GM12892 (cell line): Measurements from ENCODE around the gene ECHS1.
A peak's percentile ranks its signal among the peaks of the same experiment; 100 is the strongest.

Experiments
- DNase-seq: peaks from one replicate; pipeline ENCODE4 v3.0.0; 2011; ENCODE audit not compliant: insufficient read length
- FAIRE-seq: peaks from 2 replicates; lab custom pipeline; 2011; peaks lifted over from hg19 to GRCh38; lab: Jason Lieb, UNC
- POLR2A ChIP-seq: IDR thresholded peaks from 2 replicates; pipeline ENCODE4 v1.6.1; 2011; ENCODE audit warnings: low read depth, low read length, control low read depth
- POLR2AphosphoS5 ChIP-seq: IDR thresholded peaks from 2 replicates; pipeline ENCODE4 v1.6.1; 2011; ENCODE audit warnings: low read depth, low read length, control low read depth
- TAF1 ChIP-seq: IDR thresholded peaks from 2 replicates; pipeline ENCODE4 v1.6.1; 2011; ENCODE audit warnings: low read depth, mild to moderate bottlenecking, control low read depth, low read length, borderline replicate concordance

The ECHS1 gene

DNA sequence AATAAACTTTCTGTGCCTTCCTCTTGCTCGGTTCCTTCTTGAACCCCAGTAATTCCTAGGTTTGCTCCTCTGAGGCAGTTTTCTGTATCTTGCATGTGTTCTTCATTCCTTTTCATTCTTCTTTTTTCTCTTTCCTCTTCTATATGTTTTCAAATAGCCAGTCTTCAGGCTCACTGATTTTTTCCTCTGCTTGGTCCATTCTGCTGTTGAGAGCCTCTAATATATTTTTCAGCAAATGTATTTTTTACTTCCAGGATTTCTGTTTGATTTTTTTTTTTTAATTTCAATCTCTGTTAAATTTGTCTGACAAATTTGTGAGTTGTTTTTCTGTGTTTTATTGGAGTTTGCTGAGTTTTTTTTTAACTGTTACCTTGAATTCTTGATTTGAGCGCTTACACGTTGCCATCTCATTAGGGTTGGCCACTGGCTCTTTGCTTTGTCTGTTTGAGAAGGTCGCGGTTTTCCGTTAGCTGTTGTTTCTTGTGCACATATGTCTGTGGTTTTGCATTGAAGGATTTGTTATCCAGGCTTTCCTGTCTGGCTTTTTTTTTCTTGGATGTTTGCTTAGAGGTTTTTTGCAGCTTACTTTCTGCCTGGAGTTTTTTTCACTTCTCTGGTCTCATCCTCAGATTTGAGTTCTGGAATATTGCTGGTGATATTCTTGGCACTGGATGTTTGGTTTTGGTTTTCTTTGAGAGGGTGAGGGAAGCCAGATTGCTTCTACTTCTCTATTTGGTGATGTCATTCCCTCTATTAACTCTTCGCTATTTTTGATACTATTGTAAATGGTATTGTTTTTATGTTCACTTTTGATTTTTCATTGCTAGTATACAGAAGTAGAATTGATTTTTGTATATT lies 38.6 kb upstream of the ECHS1 start:
- FAIRE-seq (no peak), DNase-seq (no peak)
- TF ChIP-seq POLR2AphosphoS5 (no peak), POLR2A (no peak), TAF1 (no peak)

GRCh38 chr10:133405844-133406527 lies 32.8 kb upstream of the ECHS1 start:
- no peak for DNase-seq
- TF ChIP-seq POLR2AphosphoS5 (no peak), POLR2A (no peak), TAF1 (no peak)
- peak; percentile 30 for FAIRE-seq

DNA sequence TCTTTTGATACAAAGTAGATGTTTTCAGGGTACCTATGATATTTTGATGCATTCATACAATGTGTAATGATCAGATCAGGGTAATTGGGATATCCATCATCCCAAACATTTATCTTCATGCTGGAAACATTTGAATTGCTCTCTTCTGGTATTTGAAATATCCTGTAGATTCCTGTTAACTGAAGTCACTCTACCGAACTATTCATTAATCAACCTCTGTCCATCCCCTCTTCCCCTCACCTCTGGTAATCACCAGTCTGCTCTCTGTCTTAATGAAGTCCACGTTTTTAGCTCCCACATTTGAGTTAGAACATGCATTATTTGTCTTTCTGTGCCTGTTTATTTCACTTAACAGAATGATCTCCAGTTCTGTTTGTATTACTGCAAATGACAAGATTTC lies 32.1 kb upstream of the ECHS1 start:
- no peak for FAIRE-seq
- no peak for DNase-seq
- TF ChIP-seq TAF1 = no peak
- TF ChIP-seq POLR2A = no peak
- TF ChIP-seq POLR2AphosphoS5 = no peak

DNA sequence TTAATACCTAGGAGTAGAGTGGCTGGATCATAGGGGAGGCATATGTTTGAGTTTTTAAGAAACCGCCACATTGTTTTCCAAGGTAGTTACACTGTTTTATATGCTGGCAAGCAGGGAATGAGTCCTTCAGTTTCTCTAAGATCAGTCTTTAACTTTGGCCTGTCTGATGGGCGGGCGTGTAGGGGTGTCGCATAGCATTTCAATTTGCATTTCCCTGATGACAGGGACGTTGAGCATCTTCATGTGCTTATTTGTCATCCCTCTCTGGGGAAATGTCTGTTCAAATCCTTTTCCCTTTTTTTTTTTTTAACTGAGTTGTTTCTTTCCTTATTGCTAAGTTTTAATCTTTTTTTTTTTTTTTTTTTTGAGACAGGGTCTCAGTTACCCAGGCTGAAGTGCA lies 30.6 kb upstream of the ECHS1 start:
- FAIRE-seq (no peak), DNase-seq (no peak)
- TF ChIP-seq TAF1 (no peak), POLR2A (no peak), POLR2AphosphoS5 (no peak)

- 0 out of 2 replicates have a peak, but pooled peaks have one; percentile 17 for TF ChIP-seq POLR2AphosphoS5
- TF ChIP-seq POLR2A = no peak
- no peak for TF ChIP-seq TAF1
- FAIRE-seq (no peak), DNase-seq (no peak)
Observed at GRCh38 chr10:133403359-133403758, 30.2 kb upstream of the ECHS1 start.

- FAIRE-seq = no peak
- no peak for DNase-seq
- TF ChIP-seq POLR2AphosphoS5 = no peak
- TF ChIP-seq POLR2A = no peak
- no peak for TF ChIP-seq TAF1
Observed at GRCh38 chr10:133401981-133402725, 29.0 kb upstream of the ECHS1 start.

GRCh38 chr10:133401500-133401899 lies 28.3 kb upstream of the ECHS1 start:
- FAIRE-seq (no peak), DNase-seq (no peak)
- TF ChIP-seq POLR2AphosphoS5 = no peak
- TF ChIP-seq TAF1 = no peak
- no peak for TF ChIP-seq POLR2A

DNA sequence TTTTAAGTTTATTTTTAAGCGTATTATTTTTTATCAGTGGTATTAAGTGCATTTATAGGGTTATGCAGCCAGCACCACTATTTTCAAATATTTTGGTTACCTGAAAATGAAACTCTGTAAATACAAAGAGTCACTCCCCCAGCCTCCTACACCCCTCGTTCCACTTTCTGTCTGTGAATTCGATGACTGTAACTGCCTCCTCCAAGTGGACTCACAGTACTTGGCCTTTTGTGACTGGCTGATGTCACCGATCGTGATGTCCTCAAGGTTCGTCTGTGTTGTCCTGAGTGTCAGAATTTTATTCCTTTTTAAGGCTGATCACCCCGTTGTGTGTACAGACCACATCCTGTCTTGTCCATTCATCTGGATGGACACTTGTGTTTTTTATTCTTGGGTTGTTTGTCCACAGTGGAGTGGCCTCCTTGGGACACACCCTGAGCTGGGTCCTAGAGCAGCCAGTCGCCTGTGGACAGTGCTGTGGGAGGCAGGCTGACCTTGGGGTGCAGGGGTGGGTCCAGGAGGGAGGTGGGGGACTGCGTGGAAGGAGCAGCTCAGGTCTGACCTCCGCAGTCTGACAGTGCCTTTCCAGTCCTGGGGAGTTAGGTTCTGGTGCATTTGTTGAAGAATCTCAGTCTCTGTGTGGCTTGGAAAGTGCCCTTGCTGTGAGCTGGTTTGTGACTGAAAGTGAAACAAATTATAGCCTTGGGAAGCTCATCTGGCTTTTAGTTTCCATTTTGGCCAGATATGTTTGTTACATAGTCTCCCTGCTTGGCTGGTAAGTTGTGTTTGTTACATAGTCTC lies 27.7 kb upstream of the ECHS1 start:
- no peak for TF ChIP-seq POLR2AphosphoS5
- TF ChIP-seq TAF1 = no peak
- TF ChIP-seq POLR2A = no peak
- DNase-seq (no peak), FAIRE-seq (peak; percentile 71)

GRCh38 chr10:133399123-133399601 lies 26.0 kb upstream of the ECHS1 start:
- TF ChIP-seq POLR2AphosphoS5 (no peak), TAF1 (no peak), POLR2A (no peak)
- FAIRE-seq (no peak), DNase-seq (no peak)

- DNase-seq = no peak
- TF ChIP-seq POLR2A (no peak), TAF1 (no peak), POLR2AphosphoS5 (no peak)
- FAIRE-seq = no peak
Observed at GRCh38 chr10:133397938-133398337, 24.8 kb upstream of the ECHS1 start.

- no peak for TF ChIP-seq POLR2A
- TF ChIP-seq POLR2AphosphoS5 = no peak
- TF ChIP-seq TAF1 = no peak
- DNase-seq (no peak), FAIRE-seq (no peak)
Observed at GRCh38 chr10:133396035-133396624, 23.0 kb upstream of the ECHS1 start.
